Bronchial epithelial cell (primary cell): ENCODE measurements around the gene SYNRG. TPM values are rescaled to one million over a fixed set of nuclear protein-coding genes. Genes with fewer than 3 reads are reported as not detected.
"Not testable (repeated sequence)": the region's sequence is repeated elsewhere in the genome, so short reads cannot be mapped to it uniquely, and the experiment has no call there.

ENCODE experiments used
- DNase-seq: peaks from one replicate; pipeline ENCODE4 v3.0.0-alpha.2; 2010; ENCODE audit warnings: low read depth
- FAIRE-seq: peaks from 2 replicates; lab custom pipeline; 2011; peaks lifted over from hg19 to GRCh38; lab: Jason Lieb, UNC
- H3K27me3 ChIP-seq: 2 replicates; pipeline ENCODE4 v1.5.1; 2011; ENCODE audit warnings: low read length; ENCODE audit not compliant: control insufficient read depth, insufficient read depth
- H3K36me3 ChIP-seq: 2 replicates; pipeline ENCODE4 v1.5.1; 2011; ENCODE audit warnings: low read length; ENCODE audit not compliant: control insufficient read depth, insufficient read depth
- H3K4me3 ChIP-seq: 2 replicates; pipeline ENCODE4 v1.5.1; 2011; ENCODE audit warnings: mild to moderate bottlenecking, low read depth, low read length, control low read depth
- total RNA-seq: library from RNA; depleted of rRNA; stranded (reverse); fragments of >200 nt; gene quantifications from 2 replicates; pipeline ENCODE4 v1.2.1, GENCODE V29; 2014
- TF ChIP-seq, protein P1 (sequence below): IDR thresholded peaks from 2 replicates; pipeline ENCODE4 v1.5.1; 2011; ENCODE audit warnings: mild to moderate bottlenecking, moderate library complexity, low read length, control low read depth, inconsistent platforms; ENCODE audit not compliant: insufficient read depth, severe bottlenecking

SYNRG gene
- total RNA-seq, 1 donor from 2014 or later = 4.7 TPM

DNA sequence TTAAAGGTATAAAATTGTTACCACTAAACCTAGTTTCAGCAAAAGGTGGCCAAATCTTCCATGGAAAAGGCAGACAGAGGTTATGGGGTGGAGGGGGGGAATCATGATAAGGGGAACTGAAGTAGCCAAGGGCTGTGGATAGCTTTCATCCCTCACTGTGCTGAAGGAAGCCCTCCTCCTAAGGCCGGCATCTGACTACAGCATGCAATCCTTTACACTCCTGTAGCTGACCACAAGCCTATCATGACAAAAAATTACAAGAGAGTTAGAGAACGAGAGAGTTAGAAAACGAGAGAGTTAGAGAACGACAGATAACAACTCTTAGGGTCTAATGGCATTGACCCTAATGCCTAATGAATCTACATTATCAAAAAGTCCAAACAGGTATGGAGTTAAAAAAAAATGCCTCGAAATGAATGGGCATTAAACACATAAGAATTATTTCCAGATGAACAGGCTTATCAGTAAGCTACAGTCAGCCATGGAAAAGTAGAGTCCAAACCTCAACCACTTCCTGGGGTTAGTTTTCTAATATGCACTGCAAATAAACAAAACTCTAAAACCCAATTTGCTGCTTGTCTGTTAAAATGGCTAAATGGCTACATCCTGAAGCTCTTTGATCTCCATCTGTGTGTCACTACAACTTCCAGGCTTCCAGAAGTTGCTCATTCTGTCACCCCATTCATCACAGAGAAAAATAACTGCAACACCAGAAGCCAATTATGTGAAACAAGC, 89.8 kb downstream of the SYNRG start:
- no peak for FAIRE-seq
- DNase-seq = no peak
- Histone ChIP-seq H3K4me3 (no peak overlapping the region), H3K36me3 (peaks cover 4% of the 10 kb centered on the region), H3K27me3 (no peaks in the 10 kb centered on the region)
- TF ChIP-seq, protein P1, sequence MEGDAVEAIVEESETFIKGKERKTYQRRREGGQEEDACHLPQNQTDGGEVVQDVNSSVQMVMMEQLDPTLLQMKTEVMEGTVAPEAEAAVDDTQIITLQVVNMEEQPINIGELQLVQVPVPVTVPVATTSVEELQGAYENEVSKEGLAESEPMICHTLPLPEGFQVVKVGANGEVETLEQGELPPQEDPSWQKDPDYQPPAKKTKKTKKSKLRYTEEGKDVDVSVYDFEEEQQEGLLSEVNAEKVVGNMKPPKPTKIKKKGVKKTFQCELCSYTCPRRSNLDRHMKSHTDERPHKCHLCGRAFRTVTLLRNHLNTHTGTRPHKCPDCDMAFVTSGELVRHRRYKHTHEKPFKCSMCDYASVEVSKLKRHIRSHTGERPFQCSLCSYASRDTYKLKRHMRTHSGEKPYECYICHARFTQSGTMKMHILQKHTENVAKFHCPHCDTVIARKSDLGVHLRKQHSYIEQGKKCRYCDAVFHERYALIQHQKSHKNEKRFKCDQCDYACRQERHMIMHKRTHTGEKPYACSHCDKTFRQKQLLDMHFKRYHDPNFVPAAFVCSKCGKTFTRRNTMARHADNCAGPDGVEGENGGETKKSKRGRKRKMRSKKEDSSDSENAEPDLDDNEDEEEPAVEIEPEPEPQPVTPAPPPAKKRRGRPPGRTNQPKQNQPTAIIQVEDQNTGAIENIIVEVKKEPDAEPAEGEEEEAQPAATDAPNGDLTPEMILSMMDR = no peak

DNA sequence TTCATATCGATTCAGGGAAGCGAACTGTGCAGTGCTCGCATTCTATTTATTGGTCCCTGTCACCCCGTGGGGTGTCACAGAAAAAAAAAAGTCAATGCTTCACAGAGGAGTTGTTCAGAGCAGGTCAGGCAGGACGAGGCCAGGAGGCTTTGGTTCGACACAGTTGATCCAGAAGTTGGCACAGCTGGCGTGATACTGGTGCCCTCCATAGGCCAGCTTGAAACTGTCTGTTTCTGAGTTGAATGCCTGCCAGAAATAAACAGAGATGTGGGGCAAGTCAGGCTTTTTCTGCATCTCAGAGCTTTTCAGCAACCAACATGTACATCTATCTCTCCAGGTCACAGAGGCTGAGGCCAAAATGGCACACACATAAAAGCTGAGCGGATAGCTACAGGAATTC, 90.4 kb downstream of the SYNRG start:
- peaks cover 5% of the 10 kb centered on the region for H3K36me3 ChIP-seq
- FAIRE-seq = no peak
- TF ChIP-seq, protein P1 = no peak
- no peak for DNase-seq
- no peaks in the 10 kb centered on the region for H3K27me3 ChIP-seq
- H3K4me3 ChIP-seq = no peak overlapping the region

DNA sequence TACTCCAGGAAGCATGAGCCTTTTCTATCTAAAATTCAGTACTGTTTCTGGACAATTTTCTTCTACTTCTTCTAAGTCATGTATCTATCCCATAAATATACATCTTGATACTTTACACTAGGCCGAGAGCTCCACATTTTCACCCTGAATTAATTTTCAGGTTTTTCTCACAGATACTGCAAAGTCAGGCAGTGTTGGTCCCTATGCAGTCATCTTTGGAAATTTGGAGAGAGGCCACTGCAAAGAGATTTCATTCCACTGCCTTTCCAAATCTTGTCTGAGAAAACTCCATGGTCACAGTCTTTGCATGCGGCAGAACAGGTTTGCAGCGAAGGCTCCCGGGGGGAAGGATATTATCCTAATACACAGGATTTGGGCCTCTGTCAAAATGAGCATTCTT, 91.3 kb downstream of the SYNRG start:
- Histone ChIP-seq H3K4me3 (no peak overlapping the region), H3K36me3 (peaks cover 5% of the 10 kb centered on the region), H3K27me3 (no peaks in the 10 kb centered on the region)
- TF ChIP-seq, protein P1 = no peak
- DNase-seq (no peak), FAIRE-seq (no peak)

DNA sequence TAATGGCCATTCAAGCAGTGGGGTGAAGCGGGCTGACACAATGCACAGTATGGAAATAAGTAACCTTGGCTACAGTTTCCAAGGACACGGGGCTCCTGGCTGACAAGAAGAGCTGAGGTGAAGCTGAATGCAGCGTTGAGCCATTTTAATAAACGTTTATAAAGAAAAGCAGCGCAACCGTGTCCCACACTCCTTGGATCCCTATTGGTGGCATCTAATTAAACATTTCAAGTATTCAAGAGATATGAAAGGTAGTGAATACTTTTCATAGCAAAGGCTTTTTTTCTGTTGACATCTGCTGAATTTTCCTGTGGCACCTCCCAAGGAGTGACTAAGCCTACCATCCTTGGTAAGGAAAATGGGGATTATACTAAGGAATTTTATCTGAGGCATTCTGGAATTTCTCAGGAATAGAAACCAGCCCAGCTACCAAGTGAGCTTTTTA, 93.1 kb downstream of the SYNRG start:
- no peak overlapping the region for H3K4me3 ChIP-seq
- no peaks in the 10 kb centered on the region for H3K27me3 ChIP-seq
- DNase-seq = peak; percentile 24
- TF ChIP-seq, protein P1 = no peak
- peaks cover 11% of the 10 kb centered on the region for H3K36me3 ChIP-seq
- FAIRE-seq = no peak

DNA sequence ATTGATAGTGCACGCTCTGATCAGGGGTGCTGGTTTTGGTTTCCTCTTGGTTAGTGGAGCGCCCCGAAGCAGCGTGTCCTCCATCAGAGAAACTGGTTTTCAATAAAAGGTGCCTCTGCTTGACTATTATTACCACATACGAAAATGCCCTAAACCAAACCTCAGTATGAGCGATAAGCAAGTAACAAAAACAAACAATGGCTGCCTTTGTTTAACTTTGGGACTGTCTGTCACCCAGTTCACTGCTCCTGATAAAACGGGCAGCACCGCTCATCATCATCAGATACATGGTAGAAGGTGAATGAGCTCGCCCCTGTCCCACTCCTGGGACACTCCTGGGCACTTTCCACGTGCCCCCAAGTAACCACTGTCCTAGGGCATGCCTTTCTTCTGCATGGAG, 95.5 kb downstream of the SYNRG start:
- H3K36me3 ChIP-seq = peaks cover 16% of the 10 kb centered on the region
- no peaks in the 10 kb centered on the region for H3K27me3 ChIP-seq
- DNase-seq = no peak
- FAIRE-seq = no peak
- H3K4me3 ChIP-seq = no peak overlapping the region
- TF ChIP-seq, protein P1 = no peak

DNA sequence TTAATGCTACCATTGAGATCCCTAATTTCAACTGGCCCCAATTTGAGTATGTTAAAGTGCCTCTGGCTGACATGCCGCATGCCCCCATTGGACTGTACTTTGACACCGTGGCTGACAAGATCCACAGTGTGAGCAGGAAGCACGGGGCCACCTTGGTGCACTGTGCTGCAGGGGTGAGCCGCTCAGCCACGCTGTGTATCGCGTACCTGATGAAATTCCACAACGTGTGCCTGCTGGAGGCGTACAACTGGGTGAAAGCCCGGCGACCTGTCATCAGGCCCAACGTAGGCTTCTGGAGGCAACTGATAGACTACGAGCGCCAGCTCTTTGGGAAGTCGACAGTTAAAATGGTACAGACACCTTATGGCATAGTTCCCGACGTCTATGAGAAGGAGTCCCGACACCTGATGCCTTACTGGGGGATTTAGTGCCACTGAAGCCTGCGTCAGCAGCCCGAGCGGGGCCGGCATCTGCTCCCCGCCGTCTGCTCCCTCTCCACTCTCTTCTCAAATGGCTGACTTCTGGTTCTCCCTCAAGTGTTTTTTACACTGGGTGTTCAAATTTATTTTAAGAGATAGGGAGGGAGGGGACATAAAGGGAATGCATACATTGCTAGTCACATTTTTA, 96.7 kb downstream of the SYNRG start:
- Histone ChIP-seq H3K4me3 (no peak overlapping the region), H3K36me3 (peaks cover 16% of the 10 kb centered on the region), H3K27me3 (no peaks in the 10 kb centered on the region)
- FAIRE-seq = no peak
- TF ChIP-seq, protein P1 = no peak
- no peak for DNase-seq

DNA sequence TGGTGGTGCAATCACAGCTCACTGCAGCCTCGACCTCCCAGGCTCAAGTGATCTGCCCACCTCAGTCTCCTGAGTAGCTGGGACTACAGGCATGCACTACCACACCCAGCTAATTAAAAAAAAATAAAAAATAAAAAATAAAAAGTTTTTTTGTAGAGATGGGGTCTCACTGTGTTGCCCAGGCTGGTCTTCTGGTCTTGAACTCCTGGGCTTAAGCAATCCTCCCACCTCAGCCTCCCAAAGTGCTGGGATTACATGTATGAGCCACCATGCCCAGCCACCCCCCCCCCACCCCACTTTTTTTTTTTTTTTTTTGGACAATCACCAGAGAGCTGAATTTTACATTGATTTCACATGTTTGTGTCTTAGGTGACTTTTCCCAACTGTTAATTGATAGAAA, 97.6 kb downstream of the SYNRG start:
- peaks cover 17% of the 10 kb centered on the region for H3K36me3 ChIP-seq
- not testable (repeated sequence) for DNase-seq, H3K27me3 ChIP-seq, H3K4me3 ChIP-seq, FAIRE-seq
